SIG-M5 treated with dmso at 0.1 percent for 504 hours (cell line): ENCODE results near the gene KIF26A.

ENCODE experiments used
- DNase-seq: peaks from one replicate; lab custom pipeline; 2025; ENCODE audit not compliant: unreplicated experiment; lab: John Stamatoyannopoulos, UW

Gene KIF26A

GRCh38 chr14:104175811-104176210, 37.4 kb downstream of the KIF26A start:
- DNase-seq, result no peak

DNA sequence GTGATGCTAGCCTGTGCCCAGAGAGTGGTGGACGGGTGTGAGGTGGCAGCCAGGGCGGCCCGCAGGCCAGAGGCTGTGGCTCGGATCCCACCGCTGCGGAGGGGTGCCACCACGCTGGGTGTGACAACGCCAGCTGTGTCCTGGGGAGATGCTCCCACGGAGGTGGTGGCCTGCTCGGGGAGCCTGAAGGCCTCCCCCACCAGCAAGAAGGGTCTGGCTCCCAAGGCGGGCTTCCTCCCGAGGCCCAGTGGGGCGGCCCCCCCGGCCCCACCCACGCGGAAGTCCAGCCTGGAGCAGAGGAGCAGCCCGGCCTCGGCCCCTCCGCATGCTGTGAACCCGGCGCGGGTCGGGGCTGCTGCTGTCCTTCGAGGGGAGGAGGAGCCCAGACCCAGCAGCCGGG, 38.2 kb downstream of the KIF26A start:
- DNase-seq, result no peak

GRCh38 chr14:104177411-104177810, 39.0 kb downstream of the KIF26A start:
- no peak for DNase-seq

DNA sequence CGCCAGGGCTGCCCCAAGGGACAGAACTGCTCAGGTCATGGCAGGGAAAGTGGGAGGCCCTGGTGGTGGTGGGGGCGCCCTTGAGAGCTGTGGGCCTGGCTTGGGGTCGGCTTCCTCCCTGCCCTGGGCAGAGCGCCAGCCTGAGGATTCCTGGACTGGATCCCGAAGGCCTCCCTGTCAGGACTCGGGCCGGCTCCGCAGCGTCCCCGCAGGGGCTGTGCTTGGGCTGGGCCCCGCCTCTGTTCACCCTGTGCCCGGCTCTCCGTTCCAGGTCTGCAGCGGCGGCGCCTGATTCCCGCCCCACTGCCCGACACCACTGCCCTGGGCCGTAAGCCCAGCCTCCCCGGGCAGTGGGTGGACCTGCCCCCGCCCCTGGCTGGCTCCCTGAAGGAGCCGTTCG, 39.9 kb downstream of the KIF26A start:
- no peak for DNase-seq

DNA sequence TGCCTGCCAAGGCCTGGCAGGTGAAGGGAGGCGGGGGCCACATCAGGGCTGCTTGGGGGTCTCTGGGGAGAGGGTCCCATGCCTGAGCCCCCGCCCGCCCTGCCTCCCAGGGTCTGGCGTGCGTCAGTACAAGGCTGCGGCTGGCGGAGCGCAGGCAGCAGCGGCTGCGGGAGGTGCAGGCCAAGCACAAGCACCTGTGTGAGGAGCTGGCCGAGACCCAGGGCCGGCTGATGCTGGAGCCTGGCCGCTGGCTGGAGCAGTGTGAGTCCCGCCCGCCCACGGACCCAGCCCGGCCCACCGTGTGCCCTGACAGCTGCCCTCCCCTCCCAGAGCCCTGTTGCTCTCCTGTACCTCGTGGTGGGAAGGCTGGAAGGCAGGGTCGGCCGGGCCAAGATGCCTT, 40.7 kb downstream of the KIF26A start:
- no peak for DNase-seq

DNA sequence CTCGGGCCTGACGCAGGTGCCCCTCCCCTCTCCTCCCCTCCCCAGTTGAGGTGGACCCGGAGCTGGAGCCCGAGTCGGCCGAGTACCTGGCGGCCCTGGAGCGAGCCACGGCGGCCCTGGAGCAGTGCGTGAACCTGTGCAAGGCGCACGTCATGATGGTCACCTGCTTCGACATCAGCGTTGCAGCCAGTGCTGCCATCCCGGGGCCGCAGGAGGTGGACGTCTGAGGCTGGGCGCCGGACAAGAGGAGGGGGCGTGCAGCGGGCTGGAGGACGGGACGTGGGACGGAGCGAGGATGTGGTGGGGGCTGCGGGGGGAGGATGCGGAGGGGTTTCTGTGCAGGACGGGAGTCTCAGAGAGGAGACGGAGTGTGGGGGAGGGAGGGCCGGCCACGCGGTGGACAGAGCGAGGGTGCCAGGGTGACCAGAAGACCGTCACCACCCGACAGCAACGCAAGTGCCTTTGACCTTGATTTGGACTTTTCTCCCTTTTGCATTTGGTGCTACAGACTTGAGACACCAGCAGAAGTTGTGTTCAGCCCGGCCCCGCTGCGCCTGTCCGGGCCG, 41.3 kb downstream of the KIF26A start:
- no peak for DNase-seq

DNA sequence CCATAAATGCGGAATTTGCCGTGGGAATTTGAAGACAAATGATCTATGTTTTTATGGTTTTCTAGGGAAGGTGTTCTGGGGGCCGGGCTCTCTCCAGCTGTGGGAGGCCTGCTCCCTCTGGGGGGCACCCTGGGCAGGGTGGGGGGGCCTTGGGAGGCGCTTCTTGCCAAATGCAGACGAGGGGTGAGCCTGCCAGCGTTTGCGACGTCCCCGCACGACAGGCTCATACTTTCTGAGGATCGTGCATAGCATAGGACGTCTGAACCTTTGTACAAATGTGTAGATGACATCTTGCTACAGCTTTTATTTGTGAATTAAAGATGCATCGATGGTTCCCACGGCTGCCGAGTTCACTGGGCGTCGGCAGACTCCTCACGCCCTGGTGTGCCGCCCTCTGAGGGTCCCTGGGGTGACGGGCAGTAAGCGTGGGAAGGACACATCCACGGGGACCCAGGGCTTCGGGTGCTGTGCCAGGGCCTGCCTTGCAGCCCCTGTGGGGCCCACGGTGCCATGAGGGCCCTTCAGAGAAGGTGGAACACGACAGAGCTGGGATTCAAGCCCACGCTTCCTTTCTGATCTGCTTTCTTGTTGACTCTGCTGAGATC, 42.3 kb downstream of the KIF26A start:
- DNase-seq, result no peak

DNA sequence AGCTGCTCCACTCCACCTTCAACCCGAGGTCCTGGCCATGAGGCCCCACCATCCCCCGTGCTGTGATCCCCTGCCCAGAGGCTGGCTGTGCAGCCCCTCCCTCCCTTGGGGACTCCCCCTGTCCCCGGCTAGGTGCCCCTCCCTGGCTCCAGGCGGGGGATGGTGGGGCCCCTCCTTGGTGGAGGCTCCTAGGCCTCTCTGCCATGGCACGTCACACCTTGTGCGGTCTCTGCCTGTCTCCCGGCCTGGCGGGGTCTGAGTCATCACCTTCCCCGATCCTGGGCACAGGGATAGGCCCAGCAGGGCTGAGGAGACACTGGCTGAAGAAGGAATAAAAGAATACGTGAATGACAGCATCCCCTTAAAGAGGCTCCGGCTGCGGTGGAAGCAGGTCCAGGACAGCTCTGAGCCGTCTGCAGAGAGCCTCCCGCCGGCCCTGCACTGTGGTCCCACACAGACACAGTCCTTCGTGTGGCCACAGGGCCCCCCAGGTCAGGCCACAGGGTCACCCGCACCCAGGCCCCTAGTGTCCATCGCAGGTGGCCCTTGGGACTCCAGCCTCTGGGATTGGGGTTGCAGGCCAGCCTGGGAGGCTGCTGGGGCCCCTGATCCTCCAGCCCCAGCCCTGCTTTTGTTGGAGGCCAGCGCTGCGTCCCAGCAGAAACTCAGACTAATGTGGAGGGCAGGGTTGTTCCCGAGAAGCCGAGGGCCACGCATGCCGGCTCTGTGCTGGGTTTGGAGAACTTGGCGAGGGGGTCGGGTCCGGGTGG, 43.6 kb downstream of the KIF26A start:
- no peak for DNase-seq

DNA sequence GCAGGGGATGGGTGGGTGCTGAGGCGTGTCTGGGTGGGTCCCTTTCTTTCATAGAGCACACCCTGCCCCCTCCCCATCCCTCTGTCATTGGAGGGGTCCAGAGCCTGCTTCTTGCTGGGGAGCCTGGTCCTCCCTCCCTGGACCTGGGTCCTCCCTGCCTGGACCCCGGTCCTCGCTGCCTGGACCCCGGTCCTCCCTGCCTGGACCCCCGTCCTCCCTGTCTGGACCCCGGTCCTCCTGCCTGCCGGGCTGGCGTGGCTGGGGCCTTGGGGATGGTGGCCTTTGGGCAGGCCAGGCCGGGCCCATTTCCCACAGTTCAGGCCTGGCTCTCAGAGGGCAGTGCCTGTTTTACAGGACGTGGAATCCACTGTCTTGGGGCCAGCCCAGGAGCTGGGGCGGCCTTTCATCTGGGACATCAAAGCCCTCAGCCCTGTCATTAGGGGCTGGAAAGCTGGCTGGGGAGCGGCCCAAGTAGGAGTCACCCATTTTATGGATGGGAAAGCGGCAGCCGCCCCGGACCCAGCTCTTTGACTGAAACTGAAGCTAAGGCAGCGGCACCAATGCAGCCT, 44.6 kb downstream of the KIF26A start:
- no peak for DNase-seq

GRCh38 chr14:104183796-104184195, 45.4 kb downstream of the KIF26A start:
- DNase-seq, result no peak

DNA sequence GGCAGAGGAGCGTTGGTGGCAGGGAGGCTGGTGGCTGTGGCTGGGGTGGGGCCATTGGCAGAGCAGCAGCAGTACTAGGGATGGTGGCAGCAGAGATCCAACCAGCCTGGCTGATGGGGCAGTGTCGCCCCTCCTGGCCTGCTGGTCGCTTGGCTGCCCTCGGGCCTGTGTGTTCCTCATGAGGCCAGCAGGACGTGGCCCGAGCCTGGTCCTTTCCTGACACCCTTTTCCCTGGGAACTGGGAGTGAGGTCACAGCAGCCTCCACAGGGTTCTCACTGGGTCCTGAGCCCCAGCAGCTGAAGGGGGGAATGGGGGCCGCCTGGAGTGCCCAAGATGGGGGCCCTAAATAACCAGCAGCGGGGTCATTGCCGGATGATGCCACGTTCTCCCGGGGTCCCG, 46.1 kb downstream of the KIF26A start:
- no peak for DNase-seq

DNA sequence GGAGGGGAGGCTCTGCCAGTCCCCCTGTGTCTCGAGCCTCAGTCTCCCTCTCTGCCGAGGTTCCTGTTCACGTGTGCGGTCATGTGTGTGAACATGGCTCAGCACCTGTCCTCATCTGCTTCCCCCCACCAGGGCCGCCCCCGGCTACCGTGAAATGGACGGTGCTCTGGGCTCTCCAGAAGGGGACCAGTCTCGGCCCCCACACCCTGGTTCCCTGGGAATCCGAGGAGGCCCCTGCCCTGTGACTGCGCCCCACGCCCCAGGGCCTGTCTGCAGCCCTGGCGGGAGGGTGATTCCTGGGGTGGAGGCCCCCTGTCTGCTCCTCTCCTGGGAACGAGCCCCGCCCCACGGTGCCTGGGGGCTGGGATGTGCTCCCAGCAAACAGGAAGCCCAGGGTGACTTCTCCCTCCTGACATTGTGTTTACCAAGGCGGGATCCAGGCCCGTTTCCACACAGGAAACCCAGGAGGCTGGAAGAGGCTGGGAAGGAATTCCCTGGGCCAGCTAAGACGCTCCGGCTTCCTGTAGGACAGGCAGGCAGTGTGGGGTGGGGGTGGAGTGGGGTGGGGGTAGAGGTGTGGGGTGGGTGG, 46.6 kb downstream of the KIF26A start:
- DNase-seq, result no peak

GRCh38 chr14:104185916-104186495, 47.6 kb downstream of the KIF26A start:
- DNase-seq, result no peak

- DNase-seq, result no peak
Observed at GRCh38 chr14:104186575-104186974, 48.2 kb downstream of the KIF26A start.

DNA sequence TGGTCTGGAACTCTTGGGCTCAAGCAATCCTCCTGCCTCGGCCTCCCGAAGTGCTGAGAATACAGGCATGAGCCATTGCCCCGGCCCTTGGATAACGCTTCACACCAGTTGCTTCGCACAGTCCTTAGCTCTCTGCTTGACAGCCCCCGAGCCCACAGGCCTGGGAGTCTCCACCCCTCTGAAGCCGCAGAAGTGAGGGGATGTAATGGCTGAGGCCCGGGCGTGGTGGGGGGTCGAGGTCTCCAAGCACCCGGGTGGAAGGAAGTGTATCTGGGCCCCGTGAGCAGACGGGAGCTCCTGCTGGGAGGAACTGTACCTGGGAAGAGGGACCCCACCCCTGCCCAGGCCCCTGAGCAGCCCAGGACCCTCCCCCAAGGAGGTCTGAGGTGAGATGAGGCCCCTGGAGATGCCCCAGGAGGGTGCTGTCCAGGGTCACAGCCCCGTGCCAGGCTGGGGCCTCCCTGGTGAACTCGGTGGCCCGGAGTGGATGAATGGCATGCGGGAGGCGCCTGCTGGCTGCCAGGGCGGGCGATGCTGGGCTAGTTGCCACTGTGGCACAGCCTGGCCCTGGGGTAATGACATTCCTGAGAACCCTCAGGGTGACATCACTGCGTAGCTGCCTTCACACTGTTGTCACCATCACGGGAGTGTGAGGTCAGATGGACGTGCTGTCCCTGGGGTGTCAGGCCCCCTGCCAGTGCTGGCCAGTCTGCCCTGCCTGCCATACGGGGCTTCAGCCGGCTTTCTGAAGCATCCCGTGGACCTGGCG, 48.9 kb downstream of the KIF26A start:
- no peak for DNase-seq

GRCh38 chr14:104187931-104188726, 49.7 kb downstream of the KIF26A start:
- no peak for DNase-seq

DNA sequence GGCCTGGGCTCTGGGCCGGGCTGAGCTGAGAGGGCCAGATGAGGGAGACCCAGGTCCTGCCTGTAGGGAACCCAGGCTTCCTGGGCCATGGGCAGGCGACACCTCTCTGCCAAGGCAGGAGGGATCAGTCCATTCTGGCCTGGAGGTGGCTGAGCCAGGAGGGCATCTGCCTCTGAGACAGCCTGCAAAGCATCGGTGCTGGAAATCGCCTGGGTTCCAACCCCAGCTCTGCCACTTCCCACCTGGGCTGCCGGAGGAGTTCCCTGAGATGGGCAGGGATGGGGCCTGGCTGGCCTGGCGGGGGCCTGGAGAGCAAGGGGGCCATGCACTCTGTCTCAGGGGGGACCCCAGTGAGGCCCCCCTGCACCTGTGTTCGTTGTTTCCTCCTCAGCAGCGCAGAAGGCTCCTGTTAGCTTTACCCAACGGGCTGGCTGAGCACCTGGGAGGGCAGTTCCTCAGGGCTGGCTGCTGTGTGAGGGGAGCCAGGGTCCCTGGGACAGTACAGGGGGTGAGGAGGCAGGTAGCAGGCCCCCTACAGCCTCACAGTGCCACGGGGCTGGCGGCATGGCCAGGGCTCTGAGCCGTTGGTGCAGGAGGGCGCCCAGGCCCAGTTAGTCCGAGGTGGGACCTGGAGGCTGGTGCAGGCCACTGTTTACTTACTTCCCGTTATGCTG, 50.5 kb downstream of the KIF26A start:
- no peak for DNase-seq

DNA sequence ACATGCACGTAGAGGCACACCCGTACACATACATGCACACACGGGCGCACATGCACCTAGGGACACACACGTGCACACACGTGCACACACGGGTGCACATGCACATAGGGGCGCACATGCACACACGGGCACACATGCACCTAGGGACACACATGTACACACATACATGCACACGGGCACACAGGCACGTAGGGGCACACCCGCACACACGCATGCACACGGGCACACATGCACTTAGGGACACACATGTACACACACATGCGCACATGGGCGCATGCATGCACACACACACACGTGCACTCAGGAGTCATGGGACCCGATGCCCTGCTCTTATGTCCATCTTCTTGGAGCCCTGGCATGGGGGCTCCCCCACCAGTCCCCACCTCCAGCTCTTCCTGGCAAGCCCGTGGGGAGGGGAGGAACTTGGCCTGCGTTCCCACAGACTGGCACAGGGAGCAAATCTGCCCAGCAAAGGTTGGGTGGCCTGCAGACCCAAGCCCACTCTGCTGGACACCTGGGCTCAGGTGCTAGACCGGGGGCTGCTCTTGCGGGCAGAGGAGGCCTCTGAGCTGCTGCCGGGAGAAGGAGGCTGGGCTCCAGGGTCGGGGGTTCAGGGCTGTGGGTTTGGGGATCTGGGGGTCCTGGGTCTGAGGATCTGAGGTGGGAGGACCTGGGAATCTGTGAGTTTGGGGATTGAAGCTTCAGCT, 51.4 kb downstream of the KIF26A start:
- DNase-seq, result no peak
